H1 (cell line): ENCODE measurements around the gene SLC27A5. TPM values are rescaled to one million over a fixed set of nuclear protein-coding genes. Genes with fewer than 3 reads are reported as not detected.

Source experiments
- ATF3 ChIP-seq: IDR thresholded peaks from 2 replicates; pipeline ENCODE4 v1.6.1; 2011; ENCODE audit warnings: low read depth, mild to moderate bottlenecking, low read length; ENCODE audit not compliant: insufficient read depth
- BRCA1 ChIP-seq: IDR thresholded peaks from 2 replicates; pipeline ENCODE4 v1.6.1; 2012; ENCODE audit warnings: low read depth, low read length, improper control_type of control experiment
- CHD1 ChIP-seq: IDR thresholded peaks from 2 replicates; pipeline ENCODE4 v1.6.1; 2012; ENCODE audit warnings: low read depth, low read length, improper control_type of control experiment
- CHD2 ChIP-seq: IDR thresholded peaks from 2 replicates; pipeline ENCODE4 v1.6.1; 2012; ENCODE audit warnings: low read length, improper control_type of control experiment
- CREB1 ChIP-seq: IDR thresholded peaks from 2 replicates; pipeline ENCODE4 v1.6.1; 2012; ENCODE audit warnings: inconsistent platforms
- EGR1 ChIP-seq: IDR thresholded peaks from 2 replicates; pipeline ENCODE4 v1.6.1; 2011; ENCODE audit warnings: low read depth, low read length, borderline replicate concordance
- EP300 ChIP-seq, 2 experiments: IDR thresholded peaks; 1 replicate in 1 of 2; 2 replicates in 1 of 2; pipeline ENCODE4 v1.6.1; 2011 to 2012; ENCODE audit warnings: low read depth in 2 of 2, low read length in 2 of 2, mild to moderate bottlenecking in 2 of 2, borderline replicate concordance in 1 of 2, inconsistent platforms in 1 of 2, moderate library complexity in 1 of 2
- GABPA ChIP-seq: IDR thresholded peaks from 2 replicates; pipeline ENCODE4 v1.6.1; 2011; ENCODE audit warnings: mild to moderate bottlenecking, low read length, moderate library complexity, borderline replicate concordance; ENCODE audit not compliant: insufficient read depth
- JUN ChIP-seq: IDR thresholded peaks from 2 replicates; pipeline ENCODE4 v1.6.1; 2011; ENCODE audit warnings: low read depth, mild to moderate bottlenecking, improper control_type of control experiment, low read length
- KDM4A ChIP-seq: IDR thresholded peaks from one replicate; pipeline ENCODE4 v1.7.1; 2012; ENCODE audit warnings: low read depth, mild to moderate bottlenecking, moderate library complexity, low read length, inconsistent platforms; ENCODE audit not compliant: severe bottlenecking
- MAFK ChIP-seq: IDR thresholded peaks from 2 replicates; pipeline ENCODE4 v1.6.1; 2012; ENCODE audit warnings: low read depth, mild to moderate bottlenecking, improper control_type of control experiment, low read length
- SP4 ChIP-seq: IDR thresholded peaks from 2 replicates; pipeline ENCODE4 v1.6.1; 2012; ENCODE audit warnings: low read length, inconsistent platforms
- SUZ12 ChIP-seq: fragments of 200-600 bp; sonication (generic); IDR thresholded peaks from 2 replicates; pipeline ENCODE4 v1.6.1; 2012; ENCODE audit warnings: mild to moderate bottlenecking, inconsistent platforms, low read length, moderate library complexity, mixed read lengths
- TAF1 ChIP-seq: IDR thresholded peaks from 2 replicates; pipeline ENCODE4 v1.6.1; 2011; ENCODE audit warnings: mild to moderate bottlenecking, low read depth, low read length
- TBP ChIP-seq: IDR thresholded peaks from 2 replicates; pipeline ENCODE4 v1.6.1; 2011; ENCODE audit warnings: low read depth, low read length, improper control_type of control experiment
- YY1 ChIP-seq: IDR thresholded peaks from 2 replicates; pipeline ENCODE4 v1.6.1; 2011; ENCODE audit warnings: low read depth, mild to moderate bottlenecking, low read length
- ZNF274 ChIP-seq: IDR thresholded peaks from 2 replicates; pipeline ENCODE4 v1.7.0; 2012; ENCODE audit warnings: low read length, borderline replicate concordance; ENCODE audit errors: extremely low read depth
- polyA plus RNA-seq, 7 experiments: library from polyadenylated mRNA; depleted of rRNA in 3 of 7; stranded (reverse) in 5 of 7; unstranded in 2 of 7; fragments of >200 nt in 5 of 7; fragments of 200-250 nt in 2 of 7; gene quantifications; 1 replicate in 5 of 7; 2 replicates in 1 of 7; 4 replicates in 1 of 7; pipeline versions ENCODE4 v1.2.1 to v1.2.3, GENCODE V29; 2011 to 2013; ENCODE audit warnings: missing spikeins in 2 of 7, mixed read lengths in 2 of 7
- total RNA-seq: library from RNA; stranded (reverse); fragmentation: NEBNext Ultra II Directional; extraction: Animal tissue kit (Norgen Biotek cat#: 25700); gene quantifications from 2 replicates; pipeline ENCODE4 v1.2.1, GENCODE V29; 2021
- TF ChIP-seq, protein P1 (sequence below), 3 experiments: IDR thresholded peaks; 1 replicate in 2 of 3; 2 replicates in 1 of 3; pipeline versions ENCODE4 v1.5.1 to v1.6.1; 2011; ENCODE audit warnings: low read length in 3 of 3, mild to moderate bottlenecking in 3 of 3, inconsistent platforms in 2 of 3, low read depth in 1 of 3, moderate library complexity in 1 of 3; ENCODE audit not compliant: insufficient read depth in 1 of 3; ENCODE audit errors: control extremely low read depth in 1 of 3
- TF ChIP-seq, protein P2 (sequence below): IDR thresholded peaks from 2 replicates; pipeline ENCODE4 v1.6.1; 2012; ENCODE audit warnings: low read length, inconsistent platforms

The SLC27A5 gene
- total and polyA plus RNA-seq, 2 of the 8 experiments (the other 6 are each of a cell fraction or from before 2014, with no cell fraction given), result 25.1 to 80.5 TPM

DNA sequence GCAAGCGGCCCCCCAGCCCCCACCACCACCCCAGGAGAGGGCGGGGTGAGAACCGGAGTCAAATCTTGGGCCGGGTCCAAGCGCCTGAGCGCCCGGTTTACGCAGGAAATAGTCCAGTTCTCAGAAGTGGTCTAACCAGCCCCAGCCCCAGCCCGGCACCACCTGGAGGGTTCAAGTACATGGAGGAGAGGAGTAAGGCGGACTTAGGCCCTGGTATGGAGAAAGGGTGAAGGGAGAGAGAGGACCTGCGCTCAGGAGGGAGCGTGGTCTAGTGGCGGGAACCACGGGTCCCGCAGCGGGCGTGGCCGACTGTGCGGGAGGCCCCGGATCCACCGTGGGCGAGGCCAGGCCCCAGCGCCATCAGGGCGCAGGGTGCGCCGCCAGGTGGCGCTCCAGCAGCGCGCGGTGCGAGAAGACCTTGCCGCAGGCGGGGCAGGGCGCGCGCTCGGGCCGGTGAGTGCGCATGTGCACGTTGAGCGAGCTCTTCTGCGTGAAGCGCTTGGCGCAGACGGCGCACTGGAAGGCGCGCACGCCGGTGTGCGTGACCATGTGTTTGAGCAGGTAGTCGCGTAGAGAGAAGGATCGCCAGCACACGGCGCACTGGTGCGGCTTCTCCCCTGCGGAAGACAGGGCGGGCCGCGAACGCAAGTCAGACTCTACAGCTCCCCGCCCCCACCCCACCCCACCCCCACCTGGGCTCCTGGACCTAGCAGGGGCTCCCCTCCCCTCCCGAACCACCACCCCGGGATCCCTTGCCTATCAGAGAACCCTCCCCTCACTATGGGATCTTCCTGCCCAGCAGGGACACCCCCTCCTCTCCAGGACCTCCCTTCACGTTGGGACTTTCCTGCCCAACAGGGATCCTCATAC, 2.1 kb upstream of the SLC27A5 start (continued):
- TF ChIP-seq CHD2, result 0 out of 2 replicates have a peak, but pooled peaks have one; percentile 58
- peak; percentile 38 for TF ChIP-seq KDM4A
- peak; percentile 84 for TF ChIP-seq YY1
- peak in 1 of 2 experiments; percentile 20; a peak in 1 of 3 replicates for TF ChIP-seq EP300 (IDR thresholded peaks at IDR 0.05; ENCODE audit: borderline replicate concordance in 1 of 2, low read depth in 2 of 2, low read length in 2 of 2)
- TF ChIP-seq MAFK, result no peak; the same call in 1 of the 2 replicates
- TF ChIP-seq TBP, result peak; percentile 60; the same call in 1 of the 2 replicates
- no peak for TF ChIP-seq JUN
- TF ChIP-seq ATF3, result no peak
- no peak; the same call in 1 of the 2 replicates for TF ChIP-seq SP4
- peak; percentile 75 for TF ChIP-seq TAF1
- no peak for TF ChIP-seq ZNF274
- 0 out of 2 replicates have a peak, but pooled peaks have one; percentile 13 for TF ChIP-seq EGR1
- 0 out of 2 replicates have a peak, but pooled peaks have one; percentile 60 for TF ChIP-seq GABPA
- TF ChIP-seq SUZ12, result no peak
- TF ChIP-seq BRCA1, result no peak
- peak; percentile 80; the same call in 1 of the 2 replicates for TF ChIP-seq CREB1
- TF ChIP-seq, protein P1, sequence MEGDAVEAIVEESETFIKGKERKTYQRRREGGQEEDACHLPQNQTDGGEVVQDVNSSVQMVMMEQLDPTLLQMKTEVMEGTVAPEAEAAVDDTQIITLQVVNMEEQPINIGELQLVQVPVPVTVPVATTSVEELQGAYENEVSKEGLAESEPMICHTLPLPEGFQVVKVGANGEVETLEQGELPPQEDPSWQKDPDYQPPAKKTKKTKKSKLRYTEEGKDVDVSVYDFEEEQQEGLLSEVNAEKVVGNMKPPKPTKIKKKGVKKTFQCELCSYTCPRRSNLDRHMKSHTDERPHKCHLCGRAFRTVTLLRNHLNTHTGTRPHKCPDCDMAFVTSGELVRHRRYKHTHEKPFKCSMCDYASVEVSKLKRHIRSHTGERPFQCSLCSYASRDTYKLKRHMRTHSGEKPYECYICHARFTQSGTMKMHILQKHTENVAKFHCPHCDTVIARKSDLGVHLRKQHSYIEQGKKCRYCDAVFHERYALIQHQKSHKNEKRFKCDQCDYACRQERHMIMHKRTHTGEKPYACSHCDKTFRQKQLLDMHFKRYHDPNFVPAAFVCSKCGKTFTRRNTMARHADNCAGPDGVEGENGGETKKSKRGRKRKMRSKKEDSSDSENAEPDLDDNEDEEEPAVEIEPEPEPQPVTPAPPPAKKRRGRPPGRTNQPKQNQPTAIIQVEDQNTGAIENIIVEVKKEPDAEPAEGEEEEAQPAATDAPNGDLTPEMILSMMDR (IDR thresholded peaks at IDR 0.05; ENCODE audit: control extremely low read depth in 1 of 3, insufficient read depth in 1 of 3, low read depth in 1 of 3, low read length in 3 of 3), result peak; percentile 95 to 98 (median 96)
- TF ChIP-seq, protein P2, sequence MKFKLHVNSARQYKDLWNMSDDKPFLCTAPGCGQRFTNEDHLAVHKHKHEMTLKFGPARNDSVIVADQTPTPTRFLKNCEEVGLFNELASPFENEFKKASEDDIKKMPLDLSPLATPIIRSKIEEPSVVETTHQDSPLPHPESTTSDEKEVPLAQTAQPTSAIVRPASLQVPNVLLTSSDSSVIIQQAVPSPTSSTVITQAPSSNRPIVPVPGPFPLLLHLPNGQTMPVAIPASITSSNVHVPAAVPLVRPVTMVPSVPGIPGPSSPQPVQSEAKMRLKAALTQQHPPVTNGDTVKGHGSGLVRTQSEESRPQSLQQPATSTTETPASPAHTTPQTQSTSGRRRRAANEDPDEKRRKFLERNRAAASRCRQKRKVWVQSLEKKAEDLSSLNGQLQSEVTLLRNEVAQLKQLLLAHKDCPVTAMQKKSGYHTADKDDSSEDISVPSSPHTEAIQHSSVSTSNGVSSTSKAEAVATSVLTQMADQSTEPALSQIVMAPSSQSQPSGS, result no peak
- no peak for TF ChIP-seq CHD1
